ENCODE data around the gene U2SURP. TPM values are rescaled to one million over a fixed set of nuclear protein-coding genes. Genes with fewer than 3 reads are reported as not detected.

Gene U2SURP
- total RNA-seq, 1 donor: 85.0 TPM

DNA sequence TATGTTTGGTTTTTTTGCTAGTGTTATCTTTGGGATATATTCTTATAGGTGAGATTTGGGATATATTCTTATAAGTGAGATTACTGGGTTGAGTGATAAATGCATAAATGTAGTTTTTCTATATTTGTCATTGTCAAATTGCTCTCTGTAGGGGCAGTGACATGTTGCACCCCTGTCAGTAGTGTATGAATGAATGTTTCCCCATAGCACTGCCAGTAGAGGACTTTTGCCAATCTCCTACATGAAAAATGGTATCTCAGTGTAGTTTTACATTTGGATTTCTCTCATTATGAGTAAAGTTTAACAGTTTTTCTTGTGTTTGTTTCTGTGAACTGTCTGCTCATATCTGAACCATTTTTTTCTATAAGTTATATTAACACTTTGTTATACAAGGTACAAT, 13.6 kb downstream of the U2SURP start:
- H3K36me3 ChIP-seq (ENCODE audit: insufficient read depth, low read length): peaks cover 29% of the 10 kb centered on the region
- no peaks in the 10 kb centered on the region for H3K9me3 ChIP-seq (ENCODE audit: low read depth, low read length)
- H2AFZ ChIP-seq (ENCODE audit: low read length): no peak overlapping the region
- H3K27ac ChIP-seq (ENCODE audit: low read depth, low read length): no peak overlapping the region
- TF ChIP-seq CTCF (IDR thresholded peaks at IDR 0.05; ENCODE audit: extremely low read depth, low read depth, low read length): no peak
- no peaks in the 10 kb centered on the region for H3K27me3 ChIP-seq (ENCODE audit: insufficient read depth, low read length)
- H3K4me1 ChIP-seq (ENCODE audit: insufficient read depth, low read length): peaks cover 4% of the 10 kb centered on the region
- peaks cover 7% of the 10 kb centered on the region for H4K20me1 ChIP-seq (ENCODE audit: insufficient read depth, low read length)
- H3K79me2 ChIP-seq (ENCODE audit: insufficient read depth, low read length): peaks cover 50% of the 10 kb centered on the region
- H3K4me2 ChIP-seq (ENCODE audit: insufficient read depth, low read length): no peak overlapping the region
- no peak overlapping the region for H3K4me3 ChIP-seq (ENCODE audit: insufficient read depth, low read length)
- no peak for DNase-seq (ENCODE audit: insufficient read length, low spot score, missing footprints)

- peak; percentile 47 for TF ChIP-seq CTCF (IDR thresholded peaks at IDR 0.05; ENCODE audit: extremely low read depth, low read depth, low read length)
- Histone ChIP-seq H3K4me1 (ENCODE audit: insufficient read depth, low read length) (no peaks in the 10 kb centered on the region), H4K20me1 (ENCODE audit: insufficient read depth, low read length) (no peaks in the 10 kb centered on the region), H3K27ac (ENCODE audit: low read depth, low read length) (no peak overlapping the region), H2AFZ (ENCODE audit: low read length) (no peak overlapping the region), H3K9me3 (ENCODE audit: low read depth, low read length) (no peaks in the 10 kb centered on the region), H3K36me3 (ENCODE audit: insufficient read depth, low read length) (peaks cover 44% of the 10 kb centered on the region), H3K4me3 (ENCODE audit: insufficient read depth, low read length) (no peak overlapping the region), H3K79me2 (ENCODE audit: insufficient read depth, low read length) (peaks cover 34% of the 10 kb centered on the region), H3K4me2 (ENCODE audit: insufficient read depth, low read length) (no peak overlapping the region), H3K27me3 (ENCODE audit: insufficient read depth, low read length) (no peaks in the 10 kb centered on the region)
- DNase-seq (ENCODE audit: insufficient read length, low spot score, missing footprints): no peak
Measured at GRCh38 chr3:143016321-143016972, 15.1 kb downstream of the U2SURP start.

GRCh38 chr3:143024351-143024960, 23.1 kb downstream of the U2SURP start:
- Histone ChIP-seq H2AFZ (ENCODE audit: low read length) (no peak overlapping the region), H3K36me3 (ENCODE audit: insufficient read depth, low read length) (peaks cover 73% of the 10 kb centered on the region), H3K4me2 (ENCODE audit: insufficient read depth, low read length) (no peak overlapping the region)

More at GRCh38 chr3:143024351-143024960, 23.1 kb downstream of the U2SURP start:
- Histone ChIP-seq H3K27me3 (ENCODE audit: insufficient read depth, low read length) (no peaks in the 10 kb centered on the region), H4K20me1 (ENCODE audit: insufficient read depth, low read length) (no peaks in the 10 kb centered on the region), H3K79me2 (ENCODE audit: insufficient read depth, low read length) (no peaks in the 10 kb centered on the region), H3K9me3 (ENCODE audit: low read depth, low read length) (no peaks in the 10 kb centered on the region), H3K27ac (ENCODE audit: low read depth, low read length) (no peak overlapping the region), H3K4me3 (ENCODE audit: insufficient read depth, low read length) (no peak overlapping the region), H3K4me1 (ENCODE audit: insufficient read depth, low read length) (no peaks in the 10 kb centered on the region)
- no peak for TF ChIP-seq CTCF (IDR thresholded peaks at IDR 0.05; ENCODE audit: extremely low read depth, low read depth, low read length)
- DNase-seq (ENCODE audit: insufficient read length, low spot score, missing footprints): no peak
